Measurements from ENCODE around the gene VIT. TPM values are rescaled to one million over a fixed set of nuclear protein-coding genes. Genes with fewer than 3 reads are reported as not detected.

The VIT gene
- total and polyA plus RNA-seq, 7 donors: 1.2 to 8.5 (median 4.5) TPM

- intact Hi-C loops (cut with DNase I): no loop called here
- TF ChIP-seq, protein P1, sequence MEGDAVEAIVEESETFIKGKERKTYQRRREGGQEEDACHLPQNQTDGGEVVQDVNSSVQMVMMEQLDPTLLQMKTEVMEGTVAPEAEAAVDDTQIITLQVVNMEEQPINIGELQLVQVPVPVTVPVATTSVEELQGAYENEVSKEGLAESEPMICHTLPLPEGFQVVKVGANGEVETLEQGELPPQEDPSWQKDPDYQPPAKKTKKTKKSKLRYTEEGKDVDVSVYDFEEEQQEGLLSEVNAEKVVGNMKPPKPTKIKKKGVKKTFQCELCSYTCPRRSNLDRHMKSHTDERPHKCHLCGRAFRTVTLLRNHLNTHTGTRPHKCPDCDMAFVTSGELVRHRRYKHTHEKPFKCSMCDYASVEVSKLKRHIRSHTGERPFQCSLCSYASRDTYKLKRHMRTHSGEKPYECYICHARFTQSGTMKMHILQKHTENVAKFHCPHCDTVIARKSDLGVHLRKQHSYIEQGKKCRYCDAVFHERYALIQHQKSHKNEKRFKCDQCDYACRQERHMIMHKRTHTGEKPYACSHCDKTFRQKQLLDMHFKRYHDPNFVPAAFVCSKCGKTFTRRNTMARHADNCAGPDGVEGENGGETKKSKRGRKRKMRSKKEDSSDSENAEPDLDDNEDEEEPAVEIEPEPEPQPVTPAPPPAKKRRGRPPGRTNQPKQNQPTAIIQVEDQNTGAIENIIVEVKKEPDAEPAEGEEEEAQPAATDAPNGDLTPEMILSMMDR (IDR thresholded peaks at IDR 0.05): no peak
- 91 to 97% (median 93%) methylated on average over 1 of the region's 1 CpG for WGBS, 3 donors
Measured at GRCh38 chr2:36859366-36859792, 162.9 kb downstream of the VIT start.

GRCh38 chr2:36861896-36862295 is 165.4 kb downstream of the VIT start:
- no peak overlapping the region for H3K4me3 ChIP-seq
- peaks cover 0 to 68% of the 10 kb centered on the region in 2 donors for H3K36me3 ChIP-seq (ENCODE audit: insufficient read depth in 1 of 2, low read depth in 1 of 2)
- TF ChIP-seq, protein P1 (IDR thresholded peaks at IDR 0.05): no peak
- no peaks in the 10 kb centered on the region for H3K4me1 ChIP-seq
- no peak overlapping the region for H3K27ac ChIP-seq
- intact Hi-C loops (cut with DNase I): loop anchor here in 1 of 2 donors (10.0 kb wide), 1 partner anchor 413 kb away; no protein-coding TSS in a partner anchor
- H3K9me3 ChIP-seq: no peaks in the 10 kb centered on the region
- ATAC-seq (no peak), DNase-seq (no peak)
- 97 to 100% (median 99%) methylated on average over 2 of the region's 2 CpGs for WGBS, 3 donors
- H3K27me3 ChIP-seq (ENCODE audit: insufficient read depth in 3 of 3, low read length in 2 of 3): no peaks in the 10 kb centered on the region

More at GRCh38 chr2:36859366-36859792, 162.9 kb downstream of the VIT start:
- Histone ChIP-seq H3K36me3 (ENCODE audit: insufficient read depth in 1 of 2, low read depth in 1 of 2) (peaks cover 2 to 70% of the 10 kb centered on the region in 2 donors), H3K4me3 (no peak overlapping the region), H3K27me3 (ENCODE audit: insufficient read depth in 3 of 3, low read length in 2 of 3) (no peaks in the 10 kb centered on the region), H3K27ac (no peak overlapping the region), H3K4me1 (no peaks in the 10 kb centered on the region), H3K9me3 (no peaks in the 10 kb centered on the region)
- DNase-seq (no peak), ATAC-seq (no peak)

Other genes starting within 250 kb of the VIT start
- gene FEZ2, start 98.5 kb upstream of the VIT start, total RNA-seq: 100 to 1,000 TPM in 3 of 4 donors, 10 to 100 TPM in 1; 61.5 to 291 (median 181) TPM
- gene FEZ2, start 98.5 kb upstream of the VIT start, polyA plus RNA-seq: 100 to 1,000 TPM in 2 of 3 donors, 10 to 100 TPM in 1; 69.0 to 240 (median 151) TPM